ENCODE results near the gene IGLON5.

IGLON5 gene

DNA sequence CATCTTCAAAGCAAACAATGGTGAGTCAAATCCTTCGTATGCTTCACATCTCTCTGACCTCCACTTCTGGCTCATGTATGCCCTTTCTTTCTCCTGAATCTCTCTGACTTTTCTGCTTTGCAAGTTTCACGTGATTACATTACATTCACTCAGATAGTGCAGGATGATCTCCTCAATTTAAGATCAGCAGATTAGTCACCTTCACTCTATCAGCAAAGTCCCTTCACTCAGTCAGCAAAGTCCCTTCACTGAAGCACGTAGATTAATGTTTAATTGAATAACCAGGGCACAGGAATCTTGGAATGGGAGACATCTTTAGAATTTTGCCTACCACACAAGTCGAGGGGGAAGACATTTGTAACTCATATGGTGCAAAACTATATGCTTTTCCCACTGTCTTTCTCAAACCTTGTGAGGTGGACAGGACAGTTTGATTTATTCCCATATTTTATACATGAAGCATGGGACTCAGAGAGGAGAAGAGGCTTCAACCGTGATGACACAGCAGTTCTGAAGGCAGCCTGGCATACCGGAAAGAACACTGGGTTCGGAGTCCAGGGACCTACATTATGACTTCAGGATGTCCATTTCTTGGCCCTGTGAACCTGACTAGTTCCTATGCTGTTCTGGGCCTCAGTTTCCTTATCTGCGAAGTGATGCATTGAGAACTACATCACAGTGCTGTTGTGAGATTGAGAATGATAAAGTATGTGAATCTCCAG lies 37.2 kb upstream of the IGLON5 start:
- no peak overlapping the region for H3K9ac ChIP-seq (ENCODE audit: low read length)
- H3K14ac ChIP-seq (ENCODE audit: low read length) = no peak overlapping the region
- no peak overlapping the region for H2AK5ac ChIP-seq (ENCODE audit: low read length)
- H2BK12ac ChIP-seq (ENCODE audit: low read length) = no peak overlapping the region
- DNase-seq = no peak
- H3K4ac ChIP-seq (ENCODE audit: low read depth, low read length) = no peak overlapping the region
- no peak overlapping the region for H4K8ac ChIP-seq (ENCODE audit: low read depth, low read length)
- no peak overlapping the region for H3K27ac ChIP-seq (ENCODE audit: low read depth, low read length)
- no peak overlapping the region for H3K23ac ChIP-seq (ENCODE audit: low read length)
- no peaks in the 10 kb centered on the region for H3K27me3 ChIP-seq (ENCODE audit: insufficient read depth, low read length)
- H3K4me1 ChIP-seq (ENCODE audit: control insufficient read depth in 1 of 2, insufficient read depth in 2 of 2, low read length in 2 of 2) = no peaks in the 10 kb centered on the region
- H3K18ac ChIP-seq (ENCODE audit: low read length) = no peak overlapping the region
- H3K79me1 ChIP-seq (ENCODE audit: low read length) = no peaks in the 10 kb centered on the region
- no peak overlapping the region for H2BK5ac ChIP-seq (ENCODE audit: low read depth, low read length, poor library complexity)
- H2AFZ ChIP-seq (ENCODE audit: insufficient read depth, low read length, poor library complexity) = no peak overlapping the region
- no CpG with 5 or more reads among the region's 8 CpGs for WGBS (ENCODE audit: extremely low coverage, insufficient coverage, insufficient read length)
- H3K79me2 ChIP-seq (ENCODE audit: control insufficient read depth, insufficient read depth, low read length, poor library complexity) = no peaks in the 10 kb centered on the region
- H3K4me2 ChIP-seq (ENCODE audit: low read length) = no peak overlapping the region
- H3K36me3 ChIP-seq (ENCODE audit: control insufficient read depth in 1 of 2, insufficient read depth in 2 of 2, low read length in 2 of 2) = no peaks in the 10 kb centered on the region
- no peak overlapping the region for H4K91ac ChIP-seq (ENCODE audit: low read depth, low read length)
- H3K4me3 ChIP-seq (ENCODE audit: low read depth, low read length) = no peak overlapping the region
- no peak overlapping the region for H2BK120ac ChIP-seq (ENCODE audit: insufficient read depth, low read length, poor library complexity)
- no peak overlapping the region for H4K12ac ChIP-seq (ENCODE audit: low read depth, low read length)
- H3K9me3 ChIP-seq (ENCODE audit: insufficient read depth, low read depth, low read length) = no peaks in the 10 kb centered on the region

DNA sequence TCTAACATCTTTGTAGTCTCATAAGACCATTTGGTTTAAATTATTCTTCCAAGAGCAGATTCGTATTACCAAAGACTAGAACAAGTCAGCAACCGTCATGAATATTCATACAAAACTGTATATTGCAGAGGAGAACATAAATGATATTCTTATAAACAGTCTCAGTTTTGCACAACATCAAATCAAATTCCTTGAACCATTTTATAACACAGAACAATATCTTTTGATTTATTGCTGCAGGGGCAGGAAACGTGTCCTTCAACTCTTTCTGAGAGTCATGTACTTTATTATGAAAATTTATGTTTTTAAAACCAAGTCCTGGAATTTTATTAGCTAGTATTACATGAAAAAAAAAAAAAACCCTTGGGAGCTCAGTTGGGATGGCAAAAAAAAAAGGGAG lies 34.3 kb upstream of the IGLON5 start:
- no peak overlapping the region for H3K4me3 ChIP-seq (ENCODE audit: low read depth, low read length)
- DNase-seq = no peak
- H2BK120ac ChIP-seq (ENCODE audit: insufficient read depth, low read length, poor library complexity) = no peak overlapping the region
- H3K9me3 ChIP-seq (ENCODE audit: insufficient read depth, low read depth, low read length) = peaks cover 5% of the 10 kb centered on the region
- H3K27me3 ChIP-seq (ENCODE audit: insufficient read depth, low read length) = no peaks in the 10 kb centered on the region
- no peak overlapping the region for H4K12ac ChIP-seq (ENCODE audit: low read depth, low read length)
- no peak overlapping the region for H3K27ac ChIP-seq (ENCODE audit: low read depth, low read length)
- no peak overlapping the region for H2BK5ac ChIP-seq (ENCODE audit: low read depth, low read length, poor library complexity)
- no CpG with 5 or more reads among the region's 3 CpGs for WGBS (ENCODE audit: extremely low coverage, insufficient coverage, insufficient read length)
- H3K36me3 ChIP-seq (ENCODE audit: control insufficient read depth in 1 of 2, insufficient read depth in 2 of 2, low read length in 2 of 2) = no peaks in the 10 kb centered on the region
- H3K23ac ChIP-seq (ENCODE audit: low read length) = no peak overlapping the region
- H3K14ac ChIP-seq (ENCODE audit: low read length) = no peak overlapping the region
- H4K8ac ChIP-seq (ENCODE audit: low read depth, low read length) = no peak overlapping the region
- H3K4me2 ChIP-seq (ENCODE audit: low read length) = no peak overlapping the region
- H3K4ac ChIP-seq (ENCODE audit: low read depth, low read length) = no peak overlapping the region
- no peaks in the 10 kb centered on the region for H3K4me1 ChIP-seq (ENCODE audit: control insufficient read depth in 1 of 2, insufficient read depth in 2 of 2, low read length in 2 of 2)
- no peak overlapping the region for H4K91ac ChIP-seq (ENCODE audit: low read depth, low read length)
- H2AFZ ChIP-seq (ENCODE audit: insufficient read depth, low read length, poor library complexity) = no peak overlapping the region
- no peak overlapping the region for H3K9ac ChIP-seq (ENCODE audit: low read length)
- H3K18ac ChIP-seq (ENCODE audit: low read length) = no peak overlapping the region
- H2BK12ac ChIP-seq (ENCODE audit: low read length) = no peak overlapping the region
- H2AK5ac ChIP-seq (ENCODE audit: low read length) = no peak overlapping the region
- no peaks in the 10 kb centered on the region for H3K79me2 ChIP-seq (ENCODE audit: control insufficient read depth, insufficient read depth, low read length, poor library complexity)
- no peaks in the 10 kb centered on the region for H3K79me1 ChIP-seq (ENCODE audit: low read length)

DNA sequence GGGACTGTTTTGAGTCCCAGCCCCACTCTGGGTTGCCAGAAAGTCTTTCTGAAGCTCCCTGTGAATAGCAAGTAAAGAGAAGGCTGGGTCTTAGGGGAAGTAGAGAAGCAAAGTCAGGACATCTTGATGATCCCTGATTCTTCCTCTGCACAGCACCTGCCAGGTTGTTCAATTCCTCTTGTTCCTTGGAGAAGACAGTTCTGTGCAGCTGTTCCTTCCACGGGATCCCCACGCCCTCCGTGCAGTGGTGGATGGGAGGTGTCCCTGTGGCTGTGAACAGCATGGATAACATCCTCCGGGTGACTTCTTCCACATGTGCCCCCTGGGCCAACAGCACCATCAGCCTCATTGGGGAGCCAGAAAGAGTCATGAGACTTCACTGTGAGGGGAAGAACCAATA lies 29.1 kb upstream of the IGLON5 start:
- Histone ChIP-seq H3K14ac (ENCODE audit: low read length) (no peak overlapping the region), H3K79me1 (ENCODE audit: low read length) (no peaks in the 10 kb centered on the region), H3K4me2 (ENCODE audit: low read length) (no peak overlapping the region), H3K4me3 (ENCODE audit: low read depth, low read length) (no peak overlapping the region), H3K27me3 (ENCODE audit: insufficient read depth, low read length) (no peaks in the 10 kb centered on the region), H3K27ac (ENCODE audit: low read depth, low read length) (no peak overlapping the region), H3K79me2 (ENCODE audit: control insufficient read depth, insufficient read depth, low read length, poor library complexity) (no peaks in the 10 kb centered on the region), H3K9ac (ENCODE audit: low read length) (no peak overlapping the region), H3K23ac (ENCODE audit: low read length) (no peak overlapping the region), H3K18ac (ENCODE audit: low read length) (no peak overlapping the region), H4K91ac (ENCODE audit: low read depth, low read length) (no peak overlapping the region), H2BK12ac (ENCODE audit: low read length) (no peak overlapping the region), H3K36me3 (ENCODE audit: control insufficient read depth in 1 of 2, insufficient read depth in 2 of 2, low read length in 2 of 2) (no peaks in the 10 kb centered on the region), H4K8ac (ENCODE audit: low read depth, low read length) (no peak overlapping the region), H2BK5ac (ENCODE audit: low read depth, low read length, poor library complexity) (no peak overlapping the region), H3K4ac (ENCODE audit: low read depth, low read length) (no peak overlapping the region), H2AK5ac (ENCODE audit: low read length) (no peak overlapping the region), H3K9me3 (ENCODE audit: insufficient read depth, low read depth, low read length) (peaks cover 6% of the 10 kb centered on the region), H3K4me1 (ENCODE audit: control insufficient read depth in 1 of 2, insufficient read depth in 2 of 2, low read length in 2 of 2) (no peaks in the 10 kb centered on the region), H2AFZ (ENCODE audit: insufficient read depth, low read length, poor library complexity) (no peak overlapping the region), H2BK120ac (ENCODE audit: insufficient read depth, low read length, poor library complexity) (no peak overlapping the region), H4K12ac (ENCODE audit: low read depth, low read length) (no peak overlapping the region)
- no CpG with 5 or more reads among the region's 4 CpGs for WGBS (ENCODE audit: extremely low coverage, insufficient coverage, insufficient read length)
- no peak for DNase-seq

DNA sequence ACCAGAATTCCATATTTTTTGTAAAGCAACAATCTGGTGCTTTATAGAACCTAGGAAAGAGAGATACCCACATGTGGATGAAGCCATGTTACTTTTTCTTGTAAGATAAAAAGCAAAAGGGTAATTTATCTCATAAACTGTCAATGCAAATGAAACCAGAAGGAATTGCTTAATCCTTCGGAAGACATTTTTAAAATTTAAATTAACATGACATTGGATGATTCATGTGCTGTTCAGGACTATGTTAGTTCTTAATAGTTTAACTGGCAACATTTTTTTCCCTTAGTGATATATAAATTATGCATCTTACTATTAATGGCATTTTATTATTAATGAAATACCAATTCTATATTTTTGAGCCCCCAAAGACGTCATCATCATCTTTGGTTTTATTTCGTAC lies 25.8 kb upstream of the IGLON5 start:
- Histone ChIP-seq H2AK5ac (ENCODE audit: low read length) (no peak overlapping the region), H2AFZ (ENCODE audit: insufficient read depth, low read length, poor library complexity) (no peak overlapping the region), H3K14ac (ENCODE audit: low read length) (no peak overlapping the region), H3K27me3 (ENCODE audit: insufficient read depth, low read length) (no peaks in the 10 kb centered on the region), H2BK120ac (ENCODE audit: insufficient read depth, low read length, poor library complexity) (no peak overlapping the region), H4K8ac (ENCODE audit: low read depth, low read length) (no peak overlapping the region), H3K4me2 (ENCODE audit: low read length) (no peak overlapping the region), H3K18ac (ENCODE audit: low read length) (no peak overlapping the region), H3K4me3 (ENCODE audit: low read depth, low read length) (no peak overlapping the region), H4K91ac (ENCODE audit: low read depth, low read length) (no peak overlapping the region), H3K23ac (ENCODE audit: low read length) (no peak overlapping the region), H2BK12ac (ENCODE audit: low read length) (no peak overlapping the region), H3K9ac (ENCODE audit: low read length) (no peak overlapping the region), H4K12ac (ENCODE audit: low read depth, low read length) (no peak overlapping the region), H3K4me1 (ENCODE audit: control insufficient read depth in 1 of 2, insufficient read depth in 2 of 2, low read length in 2 of 2) (no peaks in the 10 kb centered on the region), H3K36me3 (ENCODE audit: control insufficient read depth in 1 of 2, insufficient read depth in 2 of 2, low read length in 2 of 2) (no peaks in the 10 kb centered on the region), H3K79me2 (ENCODE audit: control insufficient read depth, insufficient read depth, low read length, poor library complexity) (no peaks in the 10 kb centered on the region), H3K4ac (ENCODE audit: low read depth, low read length) (no peak overlapping the region), H3K79me1 (ENCODE audit: low read length) (no peaks in the 10 kb centered on the region), H3K27ac (ENCODE audit: low read depth, low read length) (no peak overlapping the region), H3K9me3 (ENCODE audit: insufficient read depth, low read depth, low read length) (peaks cover 3% of the 10 kb centered on the region), H2BK5ac (ENCODE audit: low read depth, low read length, poor library complexity) (no peak overlapping the region)
- no peak for DNase-seq
- WGBS (ENCODE audit: extremely low coverage, insufficient coverage, insufficient read length) = no CpG with 5 or more reads among the region's 3 CpGs

Measured in trophoblast cell (in vitro differentiated cells and primary cell).